GM23338 (cell line): ENCODE data around the gene FAM47B. TPM values are rescaled to one million over a fixed set of nuclear protein-coding genes. Genes with fewer than 3 reads are reported as not detected.

ENCODE experiments used
- ATAC-seq: fragments of 200-7000 bp; cut with Tn5 transposase; 3 replicates; pipeline ENCODE4 v1.9.1; 2020
- DNase-seq: peaks from one replicate; pipeline ENCODE4 v3.0.0-alpha.2; 2015; ENCODE audit warnings: low spot score
- H2AFZ ChIP-seq: fragments of 200-600 bp; sonication (generic); 2 replicates; pipeline ENCODE4 v1.8.0; 2016; ENCODE audit warnings: antibody characterized with exemption, mild to moderate bottlenecking, moderate library complexity
- H3F3A ChIP-seq: fragments of 200-600 bp; sonication (generic); replicated peaks from 2 replicates; pipeline ENCODE4 v1.8.0; 2017; ENCODE audit warnings: antibody characterized with exemption, mixed run types, low read depth
- H3K27ac ChIP-seq: fragments of 200-600 bp; sonication (generic); 2 replicates; pipeline ENCODE4 v1.6.1; 2016; ENCODE audit warnings: low read depth
- H3K27me3 ChIP-seq: fragments of 200-600 bp; sonication (generic); 2 replicates; pipeline ENCODE4 v1.8.0; 2016; ENCODE audit warnings: mild to moderate bottlenecking, mixed run types, moderate library complexity; ENCODE audit not compliant: insufficient read depth
- H3K36me3 ChIP-seq: fragments of 200-600 bp; sonication (generic); 2 replicates; pipeline ENCODE4 v1.8.0; 2016; ENCODE audit warnings: mild to moderate bottlenecking; ENCODE audit not compliant: insufficient read depth
- H3K4me1 ChIP-seq: fragments of 200-600 bp; sonication (generic); 2 replicates; pipeline ENCODE4 v1.8.0; 2016; ENCODE audit warnings: mild to moderate bottlenecking, moderate library complexity; ENCODE audit not compliant: insufficient read depth
- H3K4me2 ChIP-seq: fragments of 200-600 bp; sonication (generic); 2 replicates; pipeline ENCODE4 v1.7.1; 2017; ENCODE audit warnings: mixed run types
- H3K4me3 ChIP-seq: fragments of 200-600 bp; sonication (generic); 2 replicates; pipeline ENCODE4 v1.6.1; 2016; ENCODE audit warnings: mixed run types
- H3K79me2 ChIP-seq: fragments of 200-600 bp; sonication (generic); replicated peaks from 2 replicates; pipeline ENCODE4 v1.8.0; 2017; ENCODE audit warnings: mild to moderate bottlenecking; ENCODE audit not compliant: insufficient read depth
- H3K9me2 ChIP-seq: fragments of 200-600 bp; sonication (generic); 2 replicates; pipeline ENCODE4 v1.8.0; 2017; ENCODE audit not compliant: insufficient read depth
- H4K20me1 ChIP-seq: fragments of 200-600 bp; sonication (generic); replicated peaks from 2 replicates; pipeline ENCODE4 v1.8.0; 2017; ENCODE audit warnings: mild to moderate bottlenecking; ENCODE audit not compliant: insufficient read depth
- H3K27ac Mint-ChIP-seq: 2 replicates; pipeline ENCODE4 v1.8.0; 2020; ENCODE audit warnings: inconsistent platforms, mild to moderate bottlenecking, moderate library complexity, mixed read lengths
- H3K27me3 Mint-ChIP-seq: 3 replicates; pipeline ENCODE4 v1.8.0; 2022; ENCODE audit warnings: low read depth, mild to moderate bottlenecking, moderate library complexity, mixed read lengths, inconsistent platforms; ENCODE audit not compliant: insufficient read depth, poor library complexity
- H3K36me3 Mint-ChIP-seq: 3 replicates; pipeline ENCODE4 v1.8.0; 2021; ENCODE audit warnings: low read depth, mild to moderate bottlenecking, inconsistent platforms, moderate library complexity, mixed read lengths
- H3K4me1 Mint-ChIP-seq: 3 replicates; pipeline ENCODE4 v1.8.0; 2020; ENCODE audit warnings: mild to moderate bottlenecking, inconsistent platforms, mixed read lengths
- H3K4me3 Mint-ChIP-seq: 3 replicates; pipeline ENCODE4 v1.8.0; 2021; ENCODE audit warnings: moderate library complexity, mild to moderate bottlenecking, inconsistent platforms, mixed read lengths
- H3K9me3 Mint-ChIP-seq: 3 replicates; pipeline ENCODE4 v1.8.0; 2020; ENCODE audit warnings: moderate library complexity, mild to moderate bottlenecking, inconsistent platforms, mixed read lengths
- CREB1 ChIP-seq: fragments of 250-450 bp; sonication (Bioruptor Pico); IDR thresholded peaks from 2 replicates; pipeline ENCODE4 v1.5.0; 2020; ENCODE audit warnings: low read depth, mild to moderate bottlenecking, moderate library complexity
- ETS1 ChIP-seq: IDR thresholded peaks from 2 replicates; pipeline ENCODE4 v1.6.1; 2016; ENCODE audit warnings: antibody characterized with exemption
- EZH2 ChIP-seq: fragments of 200-600 bp; sonication (generic); IDR thresholded peaks from one replicate; pipeline ENCODE4 v1.8.0; 2017; ENCODE audit warnings: antibody characterized with exemption, mild to moderate bottlenecking, low read depth; ENCODE audit not compliant: unreplicated experiment
- EZH2phosphoT487 ChIP-seq: fragments of 200-600 bp; sonication (generic); IDR thresholded peaks from one replicate; pipeline ENCODE4 v1.8.1; 2018; ENCODE audit warnings: antibody characterized with exemption; ENCODE audit not compliant: unreplicated experiment
- JUNB ChIP-seq: IDR thresholded peaks from one replicate; pipeline ENCODE4 v1.6.1; 2016; ENCODE audit warnings: antibody characterized with exemption; ENCODE audit not compliant: unreplicated experiment
- NANOG ChIP-seq: IDR thresholded peaks from 2 replicates; pipeline ENCODE4 v1.6.1; 2016; ENCODE audit warnings: antibody characterized with exemption, borderline replicate concordance
- POLR2AphosphoS5 ChIP-seq: IDR thresholded peaks from 2 replicates; pipeline ENCODE4 v1.6.1; 2016; ENCODE audit warnings: antibody characterized with exemption, low read depth
- REST ChIP-seq: IDR thresholded peaks from one replicate; pipeline ENCODE4 v1.6.1; 2018; ENCODE audit warnings: antibody characterized with exemption; ENCODE audit not compliant: unreplicated experiment
- ZNF114 ChIP-seq: fragments of 250-450 bp; sonication (Bioruptor Pico); IDR thresholded peaks from 2 replicates; pipeline ENCODE4 v1.5.0; 2020; ENCODE audit warnings: mild to moderate bottlenecking, moderate library complexity
- ZNF331 ChIP-seq: fragments of 250-450 bp; sonication (Bioruptor Pico); IDR thresholded peaks from 2 replicates; pipeline ENCODE4 v1.5.0; 2020; ENCODE audit warnings: low read depth, mild to moderate bottlenecking, moderate library complexity
- ZNF462 ChIP-seq: fragments of 250-450 bp; sonication (Bioruptor Pico); IDR thresholded peaks from 2 replicates; pipeline ENCODE4 v1.5.0; 2020; ENCODE audit warnings: mild to moderate bottlenecking, moderate library complexity
- polyA plus RNA-seq: library from polyadenylated mRNA; unstranded; fragments of >200 nt; fragmentation: Nextera tagmentation; extraction: Ambion mirVana; gene quantifications from 2 replicates; pipeline ENCODE4 v1.2.1, GENCODE V29; 2016
- total RNA-seq: library from RNA; depleted of rRNA; stranded (reverse); fragments of >200 nt; shearing (Covaris generic); gene quantifications from 2 replicates; pipeline ENCODE4 v1.2.3, GENCODE V29; 2014

Gene FAM47B
- total and polyA plus RNA-seq, 2 experiments from 2014 or later, result not detected

- Mint-ChIP-seq H3K36me3 (no peaks in the 10 kb centered on the region), H3K4me1 (no peaks in the 10 kb centered on the region), H3K4me3 (no peak overlapping the region), H3K27ac (no peak overlapping the region), H3K9me3 (no peaks in the 10 kb centered on the region), H3K27me3 (no peaks in the 10 kb centered on the region)
- Histone ChIP-seq H3K4me2 (no peak overlapping the region), H3K27ac (no peak overlapping the region), H3K27me3 (no peaks in the 10 kb centered on the region), H3K79me2 (no peaks in the 10 kb centered on the region), H3K36me3 (no peaks in the 10 kb centered on the region), H3K9me2 (no peaks in the 10 kb centered on the region), H4K20me1 (no peaks in the 10 kb centered on the region), H3K4me1 (no peaks in the 10 kb centered on the region), H3K4me3 (no peak overlapping the region), H2AFZ (no peak overlapping the region), H3F3A (no peaks in the 10 kb centered on the region)
- TF ChIP-seq EZH2phosphoT487 (no peak), CREB1 (CRISPR knock-in tag) (no peak), ZNF331 (no peak), JUNB (no peak), EZH2 (no peak)
- no peak for DNase-seq
- no peak for ATAC-seq
Observed at GRCh38 chrX:34903316-34903715, 39.3 kb upstream of the FAM47B start.

- Mint-ChIP-seq H3K4me1 (no peaks in the 10 kb centered on the region), H3K27me3 (no peaks in the 10 kb centered on the region), H3K27ac (no peak overlapping the region), H3K9me3 (no peaks in the 10 kb centered on the region; the same call in 2 of the 3 replicates), H3K36me3 (no peaks in the 10 kb centered on the region), H3K4me3 (no peak overlapping the region)
- Histone ChIP-seq H3K27me3 (no peaks in the 10 kb centered on the region), H3K27ac (no peak overlapping the region), H3K4me2 (no peak overlapping the region), H3F3A (no peaks in the 10 kb centered on the region), H4K20me1 (no peaks in the 10 kb centered on the region), H3K4me3 (no peak overlapping the region), H3K4me1 (no peaks in the 10 kb centered on the region), H3K9me2 (no peaks in the 10 kb centered on the region), H3K79me2 (no peaks in the 10 kb centered on the region), H2AFZ (no peak overlapping the region), H3K36me3 (no peaks in the 10 kb centered on the region)
- ATAC-seq (no peak), DNase-seq (no peak)
- no peak for TF ChIP-seq JUNB
- no peak for TF ChIP-seq NANOG
- no peak for TF ChIP-seq EZH2
- no peak for TF ChIP-seq CREB1 (CRISPR knock-in tag)
- TF ChIP-seq ZNF114 (CRISPR knock-in tag), result no peak
- no peak for TF ChIP-seq REST
- TF ChIP-seq ZNF462 (CRISPR knock-in tag), result no peak
- no peak for TF ChIP-seq POLR2AphosphoS5
- no peak for TF ChIP-seq EZH2phosphoT487
- TF ChIP-seq ETS1, result no peak
Observed at GRCh38 chrX:34909151-34909550, 33.4 kb upstream of the FAM47B start.
